Measurements from ENCODE around the gene PRMT1.
A peak's percentile ranks its signal among the peaks of the same experiment; 100 is the strongest.

Gene PRMT1

GRCh38 chr19:49651820-49652550, 25.1 kb upstream of the PRMT1 start:
- no peak for DNase-seq

GRCh38 chr19:49652551-49653465, 24.3 kb upstream of the PRMT1 start:
- no peak for DNase-seq

DNA sequence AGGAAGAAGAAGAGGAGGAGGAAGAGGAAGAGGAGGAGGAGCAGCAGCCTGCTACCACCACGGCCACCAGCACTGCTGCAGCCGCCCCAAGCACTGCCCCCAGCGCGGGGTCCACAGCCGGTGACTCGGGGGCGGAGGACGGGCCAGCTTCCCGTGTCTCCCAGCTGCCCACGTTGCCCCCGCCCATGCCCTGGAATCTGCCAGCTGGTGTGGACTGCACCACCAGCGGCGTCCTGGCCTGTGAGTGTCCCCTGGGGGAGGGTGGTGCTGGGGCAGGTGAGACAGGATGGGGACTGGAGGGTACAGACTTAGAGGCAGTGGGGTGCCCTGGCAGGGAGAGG, 23.6 kb upstream of the PRMT1 start:
- DNase-seq, result no peak

DNA sequence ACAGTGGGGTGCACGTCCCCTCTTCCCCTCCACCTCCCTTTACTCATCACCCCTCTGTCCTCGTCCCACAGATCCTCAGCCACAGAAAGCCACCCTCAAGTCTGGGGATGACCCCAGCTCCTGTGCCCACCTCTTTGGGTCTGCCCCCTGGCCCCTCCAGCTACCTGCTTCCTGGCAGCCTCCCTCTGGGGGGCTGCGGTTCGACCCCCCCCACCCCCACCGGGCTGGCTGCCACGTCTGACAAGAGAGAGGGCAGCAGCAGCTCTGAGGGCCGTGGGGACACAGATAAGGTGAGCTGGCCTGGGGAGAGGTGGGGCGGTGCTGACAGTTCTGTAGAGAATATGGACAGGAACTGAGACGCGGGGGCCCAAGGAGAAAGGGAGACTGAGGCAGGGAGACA, 22.5 kb upstream of the PRMT1 start:
- no peak for DNase-seq

DNA sequence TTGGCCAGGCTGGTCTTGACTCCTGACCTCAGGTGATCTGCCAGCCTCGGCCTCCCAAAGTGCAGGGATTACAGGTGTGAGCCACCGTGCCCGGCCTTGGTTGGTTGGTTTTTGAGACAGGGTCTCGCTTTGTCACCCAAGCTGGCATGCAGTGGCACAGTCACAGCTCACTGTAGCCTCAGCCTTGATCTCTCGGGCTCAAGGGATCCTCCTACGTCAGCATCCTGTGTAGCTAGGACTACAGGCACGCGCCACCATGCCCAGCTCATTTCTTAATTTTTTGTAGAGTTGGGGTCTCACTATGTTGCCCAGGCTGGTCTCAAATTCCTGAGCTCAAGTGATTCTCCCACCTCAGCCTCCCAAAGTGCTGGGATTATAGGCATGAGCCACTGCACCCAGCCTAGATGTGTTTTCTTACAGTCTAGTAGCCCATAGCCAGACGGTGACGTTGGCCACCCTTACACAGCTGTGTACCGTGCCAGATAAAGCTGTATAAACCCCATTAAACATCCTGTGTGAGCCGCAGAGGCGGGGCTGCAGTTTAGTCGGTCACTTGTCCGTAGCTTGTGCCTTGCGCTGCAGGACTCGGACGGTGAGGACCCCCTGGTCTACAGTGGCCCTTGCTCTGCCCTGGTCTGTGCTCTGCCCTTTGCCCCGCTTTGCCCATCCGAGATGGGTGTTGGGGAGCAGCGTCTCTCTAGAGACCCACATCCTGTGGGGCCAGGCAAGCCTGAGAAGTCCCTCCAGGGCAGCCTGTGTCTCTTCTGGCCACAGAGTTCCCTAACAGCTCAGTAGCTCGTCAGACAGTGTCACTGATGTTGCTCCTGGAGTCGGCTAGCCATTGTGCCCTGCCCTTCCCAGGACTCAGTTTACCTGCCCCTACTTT, 21.3 kb upstream of the PRMT1 start:
- DNase-seq, result no peak

- DNase-seq, result no peak
Measured at GRCh38 chr19:49656456-49657109, 20.5 kb upstream of the PRMT1 start.

GRCh38 chr19:49657493-49658138, 19.5 kb upstream of the PRMT1 start:
- no peak for DNase-seq

DNA sequence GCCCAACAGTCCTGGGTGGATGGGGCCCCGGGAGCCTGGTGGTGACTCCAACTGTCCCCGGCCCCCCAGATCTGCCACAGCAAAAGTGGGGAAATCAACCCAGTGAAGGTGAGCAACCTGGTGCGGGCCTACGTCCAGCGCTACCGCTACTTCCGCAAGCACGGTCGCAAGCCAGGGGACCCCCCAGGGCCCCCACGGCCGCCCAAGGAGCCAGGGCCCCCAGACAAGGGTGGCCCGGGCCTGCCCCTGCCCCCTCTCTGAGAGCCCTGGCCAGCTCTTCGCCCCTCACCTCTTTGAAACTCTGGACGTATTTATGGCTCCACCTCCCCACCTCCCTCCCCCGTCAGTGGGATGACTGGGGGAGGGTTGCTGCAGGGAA, 18.9 kb upstream of the PRMT1 start:
- DNase-seq, result no peak

DNA sequence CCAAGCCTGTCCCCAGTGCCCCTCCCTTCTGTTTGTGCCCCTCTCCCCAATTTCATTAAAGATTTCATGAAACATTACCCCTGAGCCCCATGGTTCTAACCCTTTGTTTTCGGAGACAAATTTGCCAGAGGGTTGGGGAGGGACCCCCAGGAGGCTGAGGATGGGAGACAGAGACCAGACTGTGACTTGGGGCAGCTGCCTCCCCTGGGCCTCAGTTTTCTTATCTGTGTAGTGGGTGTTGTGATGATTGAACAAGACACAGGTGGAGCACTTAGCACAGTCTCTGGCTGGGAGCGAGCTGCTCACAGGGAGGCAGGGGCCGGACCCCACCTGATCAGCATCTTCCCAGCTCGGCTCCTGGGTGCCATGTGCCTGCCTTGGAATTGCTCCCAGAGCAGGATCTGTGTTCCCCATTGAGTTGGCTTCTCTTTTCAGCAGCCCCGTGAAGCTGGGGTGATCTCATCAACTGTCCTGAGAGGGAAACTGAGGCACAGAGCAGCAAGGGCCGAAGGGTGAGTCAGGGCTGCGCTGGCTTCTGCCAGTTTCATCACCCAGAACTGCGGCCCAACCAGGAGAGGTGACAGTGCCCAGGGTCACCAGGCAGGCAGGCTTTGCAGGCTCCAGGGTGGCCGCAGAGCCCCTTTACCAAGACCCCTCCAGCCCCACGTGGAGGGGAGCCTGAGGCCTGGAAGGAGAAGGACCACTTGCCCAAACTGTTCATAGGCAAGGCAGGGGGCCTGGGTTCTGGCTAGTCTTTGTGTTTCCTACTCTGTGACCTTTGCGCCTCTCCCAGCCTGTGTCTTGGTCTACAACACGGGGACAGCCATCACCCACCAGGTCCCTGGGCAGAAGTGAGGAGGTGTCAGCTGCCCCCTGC, 18.3 kb upstream of the PRMT1 start:
- DNase-seq, result no peak

- DNase-seq, result no peak
Measured at GRCh38 chr19:49660338-49660961, 16.6 kb upstream of the PRMT1 start.

- no peak for DNase-seq
Measured at GRCh38 chr19:49662011-49662410, 15.1 kb upstream of the PRMT1 start.

GRCh38 chr19:49663224-49663623, 13.8 kb upstream of the PRMT1 start:
- DNase-seq, result no peak

DNA sequence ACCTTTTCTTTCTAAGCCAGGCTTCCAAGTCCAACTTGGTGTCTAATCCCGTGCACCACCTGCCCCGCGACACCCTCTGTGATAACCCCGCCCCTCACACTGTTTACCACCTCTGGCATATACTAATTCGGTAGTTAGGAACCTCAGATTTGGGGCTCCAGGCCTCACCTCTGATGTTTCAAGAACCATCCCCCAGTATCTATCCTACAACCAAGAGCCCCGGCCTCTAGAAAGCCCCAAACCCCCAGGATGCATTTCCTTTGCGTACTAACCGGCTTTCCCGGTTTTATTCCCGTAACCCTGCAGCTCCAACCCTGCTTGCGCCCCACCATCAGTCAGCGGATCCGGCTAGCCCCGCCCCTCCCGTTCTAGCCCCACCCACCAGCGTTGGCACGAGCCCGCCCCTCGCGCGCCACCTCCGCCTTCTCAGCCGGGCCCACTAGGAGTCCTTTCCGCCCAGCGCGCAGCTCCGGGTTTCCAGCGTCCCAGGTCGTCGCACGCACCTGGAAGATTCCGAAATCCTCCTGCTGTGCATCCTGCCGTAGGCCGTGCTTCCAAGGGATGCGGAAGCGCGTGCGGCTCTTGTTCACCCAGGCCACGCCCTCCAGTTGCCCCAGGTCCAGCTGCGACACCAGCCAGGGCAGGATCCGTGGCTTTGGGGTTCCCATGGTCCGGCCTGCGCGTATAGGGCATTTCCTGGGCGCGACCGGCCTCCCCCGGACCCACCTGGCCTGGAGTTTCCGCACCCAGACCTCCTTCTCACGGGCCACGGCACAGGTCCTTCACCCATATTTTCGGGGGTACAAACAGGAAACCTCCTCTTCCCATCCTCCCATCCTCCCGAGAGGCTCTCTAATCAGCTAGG, 12.7 kb upstream of the PRMT1 start:
- peak; percentile 96 for DNase-seq

DNA sequence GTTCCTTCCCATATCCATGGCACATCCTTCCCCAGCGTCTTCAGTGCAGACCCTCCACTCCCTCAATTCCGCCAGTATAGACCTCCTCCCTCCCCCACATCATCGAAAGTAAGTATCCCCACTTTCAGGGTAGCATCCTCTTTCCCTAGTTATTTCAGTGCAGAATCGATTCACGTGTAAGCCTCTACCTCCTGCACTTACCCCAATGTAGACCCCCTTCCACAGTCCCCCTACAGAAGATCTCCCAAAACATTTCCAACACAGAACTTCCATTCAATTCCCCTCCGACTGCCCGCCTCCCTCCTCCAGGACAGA, 12.1 kb upstream of the PRMT1 start:
- no peak for DNase-seq

DNA sequence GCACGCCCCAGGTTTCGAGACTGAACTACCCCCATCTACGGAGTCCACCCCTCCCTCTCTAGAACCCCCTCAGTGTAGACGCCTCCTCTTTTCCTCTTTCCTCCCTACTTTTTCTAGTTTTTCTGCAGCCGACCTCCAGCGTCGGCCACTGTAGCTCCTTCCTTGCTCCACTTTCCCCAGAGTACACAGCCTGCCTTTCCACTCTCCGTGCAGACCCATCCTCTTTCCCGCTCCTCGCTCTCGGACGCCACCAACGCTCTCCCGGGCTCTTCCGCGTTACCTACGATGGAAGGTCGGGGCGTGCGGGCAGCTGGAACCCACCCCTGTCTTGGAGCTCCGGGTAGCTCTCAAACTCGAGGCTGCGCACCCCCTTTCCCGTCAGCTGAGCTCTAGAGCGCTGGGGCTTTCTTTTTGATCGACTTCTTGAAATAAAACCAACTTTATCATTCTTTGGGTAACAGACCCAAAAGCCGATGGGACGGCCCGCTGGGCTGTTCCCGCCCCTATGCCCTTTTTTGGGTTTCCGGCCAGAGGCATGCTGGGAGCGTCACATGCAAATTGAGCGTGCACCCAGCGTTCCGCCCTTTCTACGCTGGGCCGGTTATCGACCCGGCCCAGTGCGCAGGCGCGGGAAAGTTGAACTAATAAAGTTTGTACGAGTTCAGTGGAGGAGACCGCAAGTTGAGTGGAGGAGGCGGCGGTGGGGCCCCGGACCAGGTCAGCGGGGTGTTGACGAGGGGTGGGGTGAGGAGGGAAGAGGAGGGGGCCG, 11.5 kb upstream of the PRMT1 start, which contains the start of the genes BCL2L12 and IRF3:
Gene BCL2L12 (plus strand): TSS at position 583 of the 769 bp plus-strand sequence. CDS start 760 bp downstream, outside the sequence.
Gene IRF3 (minus strand): TSS at position 507 of the 769 bp plus-strand sequence. CDS start 1,019 bp downstream, outside the sequence.
- DNase-seq, result peak; percentile 99

DNA sequence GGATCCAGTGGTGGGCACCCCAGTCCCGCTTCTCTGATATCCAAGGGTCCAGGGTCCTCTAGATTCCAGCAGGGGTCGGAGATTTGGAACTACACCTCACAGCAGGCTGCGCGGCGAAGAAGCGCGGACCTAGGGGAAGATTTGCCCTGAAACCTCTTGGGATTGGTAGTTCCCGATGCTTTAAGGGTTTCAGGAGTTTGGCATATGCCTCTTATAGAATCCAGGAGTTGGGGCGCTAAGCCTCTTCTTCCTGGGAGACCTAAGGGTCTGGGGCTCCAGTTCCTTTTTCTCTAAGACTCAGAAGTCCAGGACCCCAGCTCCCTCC, 11.0 kb upstream of the PRMT1 start:
- no peak for DNase-seq

DNA sequence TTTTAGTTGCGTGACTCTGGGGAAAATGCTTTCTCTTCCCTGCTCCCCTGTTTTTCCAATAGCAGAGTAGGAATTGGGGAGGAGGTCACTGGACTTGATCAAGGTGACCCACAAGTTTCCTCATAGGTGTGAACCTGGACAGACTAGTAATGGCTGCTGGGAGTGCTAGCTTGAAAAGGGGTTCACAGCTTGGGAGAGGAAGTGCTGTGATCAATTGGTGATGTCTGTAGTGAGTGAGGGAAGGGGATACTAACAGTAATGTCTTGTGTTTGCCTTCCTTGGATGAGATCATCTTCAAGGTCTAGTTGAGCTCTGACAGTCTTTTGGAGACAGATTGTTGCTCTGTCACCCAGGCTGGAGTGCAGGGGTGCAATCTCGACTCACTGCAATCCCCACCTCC, 9.6 kb upstream of the PRMT1 start:
- no peak for DNase-seq

- no peak for DNase-seq
Measured at GRCh38 chr19:49669516-49669915, 7.6 kb upstream of the PRMT1 start.

All from CD4-positive, alpha-beta T cell treated with Interleukin-6 for 4 hours (primary cell).